ENCODE data around the gene KCNIP1.

The KCNIP1 gene

DNA sequence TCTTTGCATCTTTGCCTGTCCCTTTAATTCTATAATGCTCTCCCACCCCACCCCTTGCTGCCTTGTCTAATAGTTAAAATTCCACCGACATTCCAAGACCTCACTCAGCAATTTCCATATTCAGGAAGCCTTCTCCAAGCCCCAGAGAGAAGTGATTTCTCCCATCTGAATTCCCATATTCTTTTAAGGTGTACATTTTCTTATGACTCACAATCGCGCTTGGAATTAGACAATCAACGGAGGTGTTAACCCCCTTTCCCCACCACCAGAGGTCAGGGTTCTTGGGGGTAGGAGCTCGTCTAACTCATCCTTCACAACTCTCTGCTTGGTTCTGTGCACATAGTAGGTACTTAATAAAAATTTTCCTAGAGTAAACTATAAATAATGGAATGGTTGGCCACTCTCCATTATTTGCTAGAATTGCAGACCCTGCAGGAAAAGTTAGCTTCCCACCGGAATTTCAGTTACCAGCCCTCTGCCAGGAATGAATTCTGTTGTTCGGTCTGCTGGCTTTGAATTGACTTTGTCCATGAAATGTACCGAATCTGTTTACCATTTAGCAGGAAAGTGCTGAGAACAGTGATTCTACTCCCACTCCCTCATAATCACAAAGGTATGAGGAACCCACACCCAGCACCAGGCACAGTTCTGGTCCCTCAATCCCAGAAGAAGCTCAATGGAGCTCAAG lies 5.0 kb downstream of the KCNIP1 start:
- no peak for DNase-seq (ENCODE audit: low read depth)

GRCh38 chr5:170509348-170509660 lies 5.5 kb downstream of the KCNIP1 start:
- DNase-seq (ENCODE audit: low read depth) = no peak

DNA sequence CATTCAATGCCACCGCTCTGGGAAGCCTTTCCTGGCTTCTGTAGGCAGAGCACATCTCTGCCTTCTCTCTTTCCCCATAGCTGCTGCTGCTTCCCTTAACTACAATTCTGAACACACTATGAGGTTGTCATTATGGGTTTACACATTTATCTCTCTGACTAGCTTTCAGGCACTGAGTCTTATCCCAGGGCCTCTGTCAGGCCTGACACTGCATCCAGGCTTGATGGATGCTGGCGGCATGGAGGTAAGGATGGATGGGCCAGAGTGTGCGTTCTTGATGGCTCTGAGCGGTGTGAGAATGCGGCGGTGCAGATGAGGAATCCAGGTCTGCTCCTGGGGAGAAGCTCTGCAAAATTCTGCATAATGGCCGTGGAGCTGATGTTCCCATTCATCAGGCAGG lies 6.3 kb downstream of the KCNIP1 start:
- DNase-seq (ENCODE audit: low read depth) = no peak

GRCh38 chr5:170510559-170510958 lies 6.7 kb downstream of the KCNIP1 start:
- no peak for DNase-seq (ENCODE audit: low read depth)

GRCh38 chr5:170511551-170512258 lies 7.9 kb downstream of the KCNIP1 start:
- DNase-seq (ENCODE audit: low read depth) = no peak

GRCh38 chr5:170513856-170514525 lies 10.2 kb downstream of the KCNIP1 start:
- no peak for DNase-seq (ENCODE audit: low read depth)

DNA sequence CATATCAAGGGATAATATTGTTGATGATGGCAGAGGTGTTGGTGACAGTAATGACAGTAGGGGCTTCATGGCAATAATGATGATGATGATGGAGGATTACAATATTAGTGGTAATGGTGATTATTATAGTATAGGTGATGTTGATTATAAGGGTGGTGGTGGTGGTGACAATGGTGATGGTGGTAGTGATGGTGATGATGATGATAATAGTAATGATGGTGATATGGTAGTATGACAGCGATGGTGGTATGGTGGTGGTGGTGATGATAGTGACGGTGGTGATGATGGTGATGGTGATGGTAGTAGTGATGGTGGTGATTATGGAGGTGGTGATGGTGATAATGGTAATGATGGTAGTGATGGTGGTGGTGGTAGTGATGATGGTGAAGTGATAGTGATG lies 13.6 kb downstream of the KCNIP1 start:
- no peak for DNase-seq (ENCODE audit: low read depth)

- DNase-seq (ENCODE audit: low read depth) = no peak
Observed at GRCh38 chr5:170518277-170518676, 14.5 kb downstream of the KCNIP1 start.

DNA sequence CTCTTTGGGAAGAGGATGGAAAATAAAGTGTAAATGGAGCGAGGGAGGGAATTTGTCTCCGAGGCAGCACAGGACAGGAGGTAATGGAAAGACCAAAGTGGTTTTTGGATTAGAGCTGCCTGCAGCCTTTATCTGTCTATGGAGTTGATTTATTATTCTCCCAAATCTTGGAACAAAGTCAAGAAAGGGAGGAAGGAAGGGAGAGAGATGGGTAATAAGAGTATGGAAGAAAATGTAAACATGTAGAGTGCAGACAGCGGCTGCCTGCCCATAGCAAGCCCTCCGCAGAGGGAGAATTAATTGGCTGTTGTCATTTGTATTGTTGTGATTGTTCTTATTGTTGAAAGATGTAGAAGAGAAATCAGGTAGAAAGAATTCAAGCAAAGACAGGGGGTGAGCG lies 15.7 kb downstream of the KCNIP1 start:
- DNase-seq (ENCODE audit: low read depth) = no peak

- no peak for DNase-seq (ENCODE audit: low read depth)
Observed at GRCh38 chr5:170520372-170520771, 16.6 kb downstream of the KCNIP1 start.

- no peak for DNase-seq (ENCODE audit: low read depth)
Observed at GRCh38 chr5:170522211-170523141, 18.7 kb downstream of the KCNIP1 start.

GRCh38 chr5:170523142-170523551 lies 19.3 kb downstream of the KCNIP1 start:
- DNase-seq (ENCODE audit: low read depth) = no peak

GRCh38 chr5:170523830-170524229 lies 20.0 kb downstream of the KCNIP1 start:
- no peak for DNase-seq (ENCODE audit: low read depth)

GRCh38 chr5:170524576-170524975 lies 20.8 kb downstream of the KCNIP1 start:
- no peak for DNase-seq (ENCODE audit: low read depth)

GRCh38 chr5:170525470-170526211 lies 21.8 kb downstream of the KCNIP1 start:
- no peak for DNase-seq (ENCODE audit: low read depth)

DNA sequence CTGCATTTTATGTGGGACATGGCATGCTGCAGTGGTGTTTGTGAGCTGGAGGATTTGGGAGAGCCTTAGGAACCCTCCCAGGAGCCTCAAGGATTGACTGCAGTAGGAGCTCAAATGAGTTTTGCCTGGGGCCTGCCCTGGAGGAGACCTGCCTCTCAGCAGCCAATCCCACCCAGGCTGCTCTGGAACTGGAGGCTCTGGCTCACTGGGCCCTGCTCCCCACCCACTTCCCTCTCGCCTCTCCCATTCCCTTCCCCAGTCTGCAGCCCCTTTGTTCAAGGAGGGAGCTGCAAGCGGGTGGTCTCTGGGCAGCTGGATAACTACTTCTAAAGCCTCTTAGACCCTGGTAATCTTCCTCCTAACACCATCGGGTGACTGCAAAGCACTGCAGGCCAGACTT lies 24.2 kb downstream of the KCNIP1 start:
- no peak for DNase-seq (ENCODE audit: low read depth)

DNA sequence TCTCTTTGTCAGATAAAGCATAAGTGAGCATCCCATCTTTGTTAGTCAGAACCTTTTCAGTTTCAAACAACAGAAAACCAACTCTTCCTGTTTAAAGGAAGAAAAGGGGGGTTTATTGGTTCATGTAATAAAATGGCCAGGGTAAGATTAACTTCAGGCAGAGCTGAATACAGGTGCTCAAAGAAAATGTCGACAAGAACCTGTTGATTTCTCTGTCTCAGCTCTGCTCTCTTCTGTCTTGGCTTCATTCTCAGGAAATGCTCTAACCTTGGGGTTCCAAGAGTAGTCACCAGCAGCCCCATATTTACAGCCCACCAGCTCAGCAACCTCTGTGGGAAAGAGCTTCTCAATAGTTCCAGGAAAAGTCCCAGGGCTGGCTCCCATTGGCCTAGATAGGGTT lies 25.2 kb downstream of the KCNIP1 start:
- DNase-seq (ENCODE audit: low read depth) = no peak

DNA sequence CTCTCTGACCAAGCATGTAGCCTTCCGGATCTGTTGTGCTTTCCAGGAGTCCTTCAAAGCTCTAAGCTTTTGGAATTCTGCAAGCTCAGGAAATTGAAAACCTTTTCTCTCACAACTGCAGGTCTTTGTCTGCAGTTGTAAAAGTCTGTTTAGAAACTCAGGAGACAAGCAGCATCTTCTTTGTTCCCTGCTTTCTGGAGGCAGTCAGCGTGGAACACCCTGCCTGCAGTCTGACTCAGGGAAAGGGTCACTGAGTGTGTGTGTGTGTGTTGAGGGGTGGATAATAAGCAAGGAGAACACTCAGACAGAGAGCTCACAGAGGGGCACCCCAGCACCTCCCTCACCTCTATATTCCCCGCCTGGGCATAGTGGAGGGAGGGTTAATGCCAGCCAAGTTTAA lies 29.1 kb downstream of the KCNIP1 start:
- DNase-seq (ENCODE audit: low read depth) = no peak

GRCh38 chr5:170533383-170533782 lies 29.6 kb downstream of the KCNIP1 start:
- DNase-seq (ENCODE audit: low read depth) = no peak

- DNase-seq (ENCODE audit: low read depth) = no peak
Observed at GRCh38 chr5:170534177-170534576, 30.4 kb downstream of the KCNIP1 start.

GRCh38 chr5:170534941-170535340 lies 31.1 kb downstream of the KCNIP1 start:
- no peak for DNase-seq (ENCODE audit: low read depth)

- DNase-seq (ENCODE audit: low read depth) = no peak
Observed at GRCh38 chr5:170536525-170536924, 32.7 kb downstream of the KCNIP1 start.
